ENCODE measurements around the gene NRCAM. TPM values are rescaled to one million over a fixed set of nuclear protein-coding genes. Genes with fewer than 3 reads are reported as not detected.

Gene NRCAM
- total RNA-seq, 1 donor from 2014 or later = 9.3 TPM

DNA sequence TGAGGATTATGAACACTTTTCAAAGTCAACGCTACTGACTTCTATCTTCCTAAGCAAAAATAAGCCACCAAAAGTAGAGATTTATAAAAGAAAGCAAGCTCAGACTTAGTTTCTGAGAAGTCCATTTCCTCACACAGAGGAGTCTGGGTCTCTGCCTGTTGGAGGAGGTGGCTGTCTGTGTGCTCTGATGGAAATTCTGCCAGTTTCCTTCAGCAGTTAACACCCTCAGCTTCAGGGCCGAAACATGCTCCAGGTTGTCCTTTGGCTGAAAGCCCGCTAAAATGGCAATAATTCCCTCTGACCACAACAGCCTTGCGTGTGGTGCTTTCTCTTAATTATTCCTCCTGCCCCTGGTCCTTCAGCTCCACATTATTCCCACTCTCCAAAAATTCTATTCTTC is 198.3 kb downstream of the NRCAM start:
- H3K9ac ChIP-seq (ENCODE audit: low read length) = no peak overlapping the region
- no peaks in the 10 kb centered on the region for H3K36me3 ChIP-seq (ENCODE audit: insufficient read depth, low read length)
- H2AFZ ChIP-seq (ENCODE audit: low read depth, low read length) = no peak overlapping the region
- no peaks in the 10 kb centered on the region for H3K4me1 ChIP-seq (ENCODE audit: insufficient read depth, low read length)
- Mint-ChIP-seq H3K27me3 (ENCODE audit: low read depth, unreplicated experiment) (peaks cover 2% of the 10 kb centered on the region), H3K27ac (ENCODE audit: unreplicated experiment) (no peak overlapping the region), H3K4me3 (ENCODE audit: unreplicated experiment) (no peak overlapping the region), H3K4me1 (ENCODE audit: low read depth, unreplicated experiment) (peaks cover 8% of the 10 kb centered on the region), H3K36me3 (ENCODE audit: low read depth, unreplicated experiment) (no peaks in the 10 kb centered on the region), H3K9me3 (ENCODE audit: unreplicated experiment) (peaks cover 3% of the 10 kb centered on the region)
- H3K4me2 ChIP-seq (ENCODE audit: low read length) = no peak overlapping the region
- H4K20me1 ChIP-seq (ENCODE audit: insufficient read depth, low read length) = no peaks in the 10 kb centered on the region
- no peaks in the 10 kb centered on the region for H3K9me3 ChIP-seq (ENCODE audit: insufficient read depth, low read depth, low read length)
- no peak for FAIRE-seq
- DNase-seq (ENCODE audit: low read depth) = no peak
- H3K27me3 ChIP-seq (ENCODE audit: insufficient read depth, low read length) = no peaks in the 10 kb centered on the region
- TF ChIP-seq, protein P1, sequence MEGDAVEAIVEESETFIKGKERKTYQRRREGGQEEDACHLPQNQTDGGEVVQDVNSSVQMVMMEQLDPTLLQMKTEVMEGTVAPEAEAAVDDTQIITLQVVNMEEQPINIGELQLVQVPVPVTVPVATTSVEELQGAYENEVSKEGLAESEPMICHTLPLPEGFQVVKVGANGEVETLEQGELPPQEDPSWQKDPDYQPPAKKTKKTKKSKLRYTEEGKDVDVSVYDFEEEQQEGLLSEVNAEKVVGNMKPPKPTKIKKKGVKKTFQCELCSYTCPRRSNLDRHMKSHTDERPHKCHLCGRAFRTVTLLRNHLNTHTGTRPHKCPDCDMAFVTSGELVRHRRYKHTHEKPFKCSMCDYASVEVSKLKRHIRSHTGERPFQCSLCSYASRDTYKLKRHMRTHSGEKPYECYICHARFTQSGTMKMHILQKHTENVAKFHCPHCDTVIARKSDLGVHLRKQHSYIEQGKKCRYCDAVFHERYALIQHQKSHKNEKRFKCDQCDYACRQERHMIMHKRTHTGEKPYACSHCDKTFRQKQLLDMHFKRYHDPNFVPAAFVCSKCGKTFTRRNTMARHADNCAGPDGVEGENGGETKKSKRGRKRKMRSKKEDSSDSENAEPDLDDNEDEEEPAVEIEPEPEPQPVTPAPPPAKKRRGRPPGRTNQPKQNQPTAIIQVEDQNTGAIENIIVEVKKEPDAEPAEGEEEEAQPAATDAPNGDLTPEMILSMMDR (IDR thresholded peaks at IDR 0.05; ENCODE audit: insufficient read depth, low read depth, low read length) = no peak
- no peak for TF ChIP-seq EZH2 (IDR thresholded peaks at IDR 0.05; ENCODE audit: insufficient read depth, low read length)
- no peak overlapping the region for H3K27ac ChIP-seq (ENCODE audit: low read depth, low read length)
- no peak overlapping the region for H3K4me3 ChIP-seq (ENCODE audit: insufficient read depth, low read depth, low read length)
- H3K79me2 ChIP-seq (ENCODE audit: insufficient read depth, low read length) = no peaks in the 10 kb centered on the region

DNA sequence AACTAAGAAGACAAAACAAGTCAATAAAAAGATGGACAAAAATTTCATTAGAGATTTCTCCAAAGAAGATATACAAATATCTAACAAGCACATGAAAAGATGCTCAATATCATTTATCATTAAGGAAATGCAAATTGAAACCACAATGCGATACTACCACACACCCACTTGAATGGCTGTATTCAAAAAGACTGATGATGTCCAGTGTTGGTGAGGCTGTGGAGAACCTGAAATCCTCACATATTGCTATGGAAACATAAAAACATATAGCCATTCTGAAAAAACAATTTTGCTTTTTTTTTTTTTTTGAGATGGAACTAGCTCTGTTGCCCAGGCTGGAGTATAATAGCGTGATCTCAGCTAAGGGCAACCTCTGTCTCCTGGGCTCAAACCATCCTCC is 202.0 kb downstream of the NRCAM start:
- H3K27me3 ChIP-seq (ENCODE audit: insufficient read depth, low read length) = no peaks in the 10 kb centered on the region
- H3K79me2 ChIP-seq (ENCODE audit: insufficient read depth, low read length) = no peaks in the 10 kb centered on the region
- H3K36me3 ChIP-seq (ENCODE audit: insufficient read depth, low read length) = no peaks in the 10 kb centered on the region
- no peak overlapping the region for H2AFZ ChIP-seq (ENCODE audit: low read depth, low read length)
- DNase-seq (ENCODE audit: low read depth) = peak; percentile 59
- TF ChIP-seq EZH2 (IDR thresholded peaks at IDR 0.05; ENCODE audit: insufficient read depth, low read length) = no peak
- TF ChIP-seq, protein P1 (IDR thresholded peaks at IDR 0.05; ENCODE audit: insufficient read depth, low read depth, low read length) = no peak
- FAIRE-seq = no peak
- H4K20me1 ChIP-seq (ENCODE audit: insufficient read depth, low read length) = no peaks in the 10 kb centered on the region
- H3K9me3 ChIP-seq (ENCODE audit: insufficient read depth, low read depth, low read length) = no peaks in the 10 kb centered on the region
- Mint-ChIP-seq H3K4me1 (ENCODE audit: low read depth, unreplicated experiment) (peaks cover 8% of the 10 kb centered on the region), H3K27ac (ENCODE audit: unreplicated experiment) (peak overlapping the region; percentile 18), H3K27me3 (ENCODE audit: low read depth, unreplicated experiment) (no peaks in the 10 kb centered on the region), H3K4me3 (ENCODE audit: unreplicated experiment) (no peak overlapping the region), H3K36me3 (ENCODE audit: low read depth, unreplicated experiment) (no peaks in the 10 kb centered on the region), H3K9me3 (ENCODE audit: unreplicated experiment) (peaks cover 3% of the 10 kb centered on the region)
- H3K4me1 ChIP-seq (ENCODE audit: insufficient read depth, low read length) = no peaks in the 10 kb centered on the region
- H3K9ac ChIP-seq (ENCODE audit: low read length) = no peak overlapping the region
- no peak overlapping the region for H3K4me2 ChIP-seq (ENCODE audit: low read length)
- no peak overlapping the region for H3K4me3 ChIP-seq (ENCODE audit: insufficient read depth, low read depth, low read length)
- no peak overlapping the region for H3K27ac ChIP-seq (ENCODE audit: low read depth, low read length)

DNA sequence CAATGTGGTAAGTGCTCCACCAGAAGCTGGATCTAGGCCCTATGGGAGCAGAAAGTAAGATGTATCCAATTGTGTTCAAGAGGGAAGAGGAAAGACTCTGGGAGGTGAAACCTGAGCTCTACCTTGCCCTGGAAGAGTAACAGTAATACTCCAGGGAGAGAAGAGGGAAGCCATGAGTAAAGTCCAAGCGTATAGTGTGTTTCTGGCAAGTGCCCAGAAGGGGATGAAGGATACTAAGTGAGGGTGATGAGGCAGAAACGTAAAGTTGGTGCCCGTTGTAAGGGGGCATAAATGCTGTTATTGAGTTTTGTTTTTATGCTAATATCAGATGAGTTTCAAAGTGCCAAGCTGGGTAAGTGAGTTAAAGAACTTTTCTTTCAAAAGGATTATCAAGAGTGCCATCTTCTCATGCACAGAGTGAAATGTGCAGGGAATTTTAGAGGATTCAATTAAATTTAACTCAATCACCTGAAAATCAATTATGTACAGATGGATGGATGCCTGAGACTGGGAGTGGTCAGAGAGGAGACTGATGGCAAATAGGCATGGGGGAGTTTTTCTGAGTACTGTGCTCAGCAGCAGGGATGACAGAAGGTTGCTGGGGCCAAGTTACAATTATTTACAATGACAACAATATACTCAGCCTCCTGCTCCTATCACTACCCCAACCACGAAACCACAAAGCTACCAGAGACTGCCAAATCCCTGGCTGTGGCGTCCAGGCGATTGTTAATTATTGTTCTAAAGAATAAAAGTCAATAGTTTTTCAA is 202.8 kb downstream of the NRCAM start:
- no peaks in the 10 kb centered on the region for H3K36me3 ChIP-seq (ENCODE audit: insufficient read depth, low read length)
- no peak overlapping the region for H3K27ac ChIP-seq (ENCODE audit: low read depth, low read length)
- Mint-ChIP-seq H3K36me3 (ENCODE audit: low read depth, unreplicated experiment) (no peaks in the 10 kb centered on the region), H3K27me3 (ENCODE audit: low read depth, unreplicated experiment) (no peaks in the 10 kb centered on the region), H3K27ac (ENCODE audit: unreplicated experiment) (peak overlapping the region; percentile 16), H3K4me3 (ENCODE audit: unreplicated experiment) (no peak overlapping the region), H3K4me1 (ENCODE audit: low read depth, unreplicated experiment) (peaks cover 14% of the 10 kb centered on the region), H3K9me3 (ENCODE audit: unreplicated experiment) (peaks cover 3% of the 10 kb centered on the region)
- TF ChIP-seq EZH2 (IDR thresholded peaks at IDR 0.05; ENCODE audit: insufficient read depth, low read length) = no peak
- TF ChIP-seq, protein P1 (IDR thresholded peaks at IDR 0.05; ENCODE audit: insufficient read depth, low read depth, low read length) = no peak
- no peak overlapping the region for H3K4me2 ChIP-seq (ENCODE audit: low read length)
- H3K9ac ChIP-seq (ENCODE audit: low read length) = no peak overlapping the region
- H3K4me1 ChIP-seq (ENCODE audit: insufficient read depth, low read length) = peaks cover 6% of the 10 kb centered on the region
- H2AFZ ChIP-seq (ENCODE audit: low read depth, low read length) = no peak overlapping the region
- DNase-seq (ENCODE audit: low read depth) (peak; percentile 76), FAIRE-seq (no peak)
- no peak overlapping the region for H3K4me3 ChIP-seq (ENCODE audit: insufficient read depth, low read depth, low read length)
- H3K27me3 ChIP-seq (ENCODE audit: insufficient read depth, low read length) = no peaks in the 10 kb centered on the region
- no peaks in the 10 kb centered on the region for H3K9me3 ChIP-seq (ENCODE audit: insufficient read depth, low read depth, low read length)
- no peaks in the 10 kb centered on the region for H3K79me2 ChIP-seq (ENCODE audit: insufficient read depth, low read length)
- H4K20me1 ChIP-seq (ENCODE audit: insufficient read depth, low read length) = no peaks in the 10 kb centered on the region
